Coronary artery (tissue), 2 donors: ENCODE results near the gene TMCC1.

Experiments
- DNase-seq: peaks from one replicate; pipeline ENCODE4 v3.0.0-alpha.2; 2017; ENCODE audit warnings: low spot score
- H3K27ac ChIP-seq, 2 donors: fragments of 200-600 bp; sonication (generic); one replicate each; pipeline ENCODE4 v1.5.1; 2016 to 2019
- H3K4me3 ChIP-seq: fragments of 200-600 bp; sonication (generic); 2 replicates; pipeline ENCODE4 v1.5.1; 2016; ENCODE audit warnings: mild to moderate bottlenecking, moderate library complexity
- CTCF ChIP-seq: fragments of 200-600 bp; sonication (generic); IDR thresholded peaks from one replicate; pipeline ENCODE4 v1.5.1; 2019; ENCODE audit warnings: antibody characterized with exemption

The TMCC1 gene

GRCh38 chr3:129824926-129825541 lies 68.5 kb downstream of the TMCC1 start:
- TF ChIP-seq CTCF: peak; percentile 50
- no peak for DNase-seq
- H3K27ac ChIP-seq: no peak overlapping the region
- no peak overlapping the region for H3K4me3 ChIP-seq

DNA sequence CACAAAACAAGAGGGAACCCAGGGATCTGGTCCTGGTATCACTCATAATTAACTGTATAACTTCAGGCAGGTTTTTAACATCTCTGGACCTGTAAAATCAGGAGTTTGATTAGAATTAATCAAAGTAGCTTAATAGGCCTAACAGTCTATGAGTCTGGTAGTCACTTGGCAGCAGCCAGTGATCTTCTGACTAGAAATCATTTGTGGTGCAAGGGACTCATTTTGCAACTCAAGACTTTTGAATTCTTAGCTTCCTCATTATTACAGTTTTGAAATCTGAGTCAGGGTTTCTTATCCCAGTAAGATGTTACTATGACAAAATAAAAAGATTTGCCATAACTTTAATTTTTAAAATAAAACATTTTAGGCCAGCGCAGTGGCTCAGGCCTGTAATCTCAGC lies 70.8 kb downstream of the TMCC1 start:
- Histone ChIP-seq H3K4me3 (no peak overlapping the region), H3K27ac (peak overlapping the region in 1 of 2 donors; percentile 53)
- TF ChIP-seq CTCF: no peak
- no peak for DNase-seq

- H3K27ac ChIP-seq: peak overlapping the region in 1 of 2 donors; percentile 53
- H3K4me3 ChIP-seq: no peak overlapping the region
- no peak for DNase-seq
- TF ChIP-seq CTCF: no peak
Observed at GRCh38 chr3:129822241-129822640, 71.3 kb downstream of the TMCC1 start.

GRCh38 chr3:129820587-129820986 lies 72.9 kb downstream of the TMCC1 start:
- H3K4me3 ChIP-seq: no peak overlapping the region
- no peak overlapping the region for H3K27ac ChIP-seq
- DNase-seq: no peak
- TF ChIP-seq CTCF: no peak

GRCh38 chr3:129812589-129812988 lies 80.9 kb downstream of the TMCC1 start:
- no peak overlapping the region for H3K4me3 ChIP-seq
- DNase-seq: no peak
- no peak overlapping the region for H3K27ac ChIP-seq
- TF ChIP-seq CTCF: no peak

GRCh38 chr3:129809297-129809696 lies 84.2 kb downstream of the TMCC1 start:
- no peak for TF ChIP-seq CTCF
- DNase-seq: no peak
- Histone ChIP-seq H3K27ac (no peak overlapping the region), H3K4me3 (no peak overlapping the region)

DNA sequence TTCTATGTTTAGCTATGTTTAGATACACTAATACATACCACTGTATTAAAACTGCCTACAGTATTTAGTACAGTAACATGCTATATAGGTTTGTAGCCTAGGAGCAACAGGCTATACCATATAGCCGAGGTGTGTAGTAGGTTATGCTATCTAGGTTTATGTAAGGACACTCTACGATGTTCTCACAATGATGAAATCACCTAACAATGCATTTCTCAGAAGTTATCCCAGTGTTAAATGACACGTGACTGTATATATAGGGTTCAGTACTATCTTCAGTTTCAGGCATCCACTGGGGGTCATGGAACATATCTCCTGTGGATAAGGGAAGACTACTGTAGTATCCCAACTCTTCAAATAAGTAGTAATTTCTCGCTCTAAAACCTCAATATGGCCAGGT lies 97.4 kb downstream of the TMCC1 start:
- DNase-seq: no peak
- H3K4me3 ChIP-seq: no peak overlapping the region
- no peak overlapping the region for H3K27ac ChIP-seq
- TF ChIP-seq CTCF: no peak
